Caki2 (cell line): ENCODE data around the gene SLC24A3. TPM values are rescaled to one million over a fixed set of nuclear protein-coding genes. Genes with fewer than 3 reads are reported as not detected.

Experiments
- DNase-seq: peaks from one replicate; pipeline ENCODE4 v3.0.0-alpha.2; 2015; ENCODE audit warnings: low read depth
- in situ Hi-C: cut with HindIII; loops from 2 replicates; pipeline ENCODE4 v1.10.0; 2016; ENCODE audit warnings: low sequenced_read_pairs, low pct_unique_long_range_greater_than_20kb, mixed read lengths
- total RNA-seq: library from RNA; depleted of rRNA; stranded (reverse); fragments of >200 nt; shearing (Covaris generic); gene quantifications from 2 replicates; pipeline ENCODE4 v1.2.3, GENCODE V29; 2014; ENCODE audit warnings: low replicate concordance

SLC24A3 gene
- total RNA-seq, 1 experiment from 2014 or later = not detected

DNA sequence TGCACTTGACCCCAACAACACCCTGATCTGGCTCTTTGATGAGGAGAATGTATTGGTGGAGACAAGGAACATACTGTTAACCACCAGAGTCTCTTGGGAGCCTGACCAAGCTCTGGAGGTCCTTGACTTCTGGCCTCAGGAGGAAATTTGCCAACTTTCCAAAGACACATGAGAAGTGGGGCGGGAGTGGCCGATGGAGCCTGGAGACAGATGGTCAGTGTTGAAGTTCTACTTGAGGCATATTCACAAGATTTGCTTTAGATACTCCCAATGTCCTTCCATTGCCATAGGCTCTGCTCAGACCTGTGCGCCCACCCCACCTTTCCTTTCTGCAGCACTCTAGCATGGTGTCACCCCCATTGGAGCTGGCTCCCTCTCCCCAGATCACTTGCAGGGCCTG is 241.0 kb downstream of the SLC24A3 start:
- DNase-seq = no peak
- in situ Hi-C loops = no loop called here

DNA sequence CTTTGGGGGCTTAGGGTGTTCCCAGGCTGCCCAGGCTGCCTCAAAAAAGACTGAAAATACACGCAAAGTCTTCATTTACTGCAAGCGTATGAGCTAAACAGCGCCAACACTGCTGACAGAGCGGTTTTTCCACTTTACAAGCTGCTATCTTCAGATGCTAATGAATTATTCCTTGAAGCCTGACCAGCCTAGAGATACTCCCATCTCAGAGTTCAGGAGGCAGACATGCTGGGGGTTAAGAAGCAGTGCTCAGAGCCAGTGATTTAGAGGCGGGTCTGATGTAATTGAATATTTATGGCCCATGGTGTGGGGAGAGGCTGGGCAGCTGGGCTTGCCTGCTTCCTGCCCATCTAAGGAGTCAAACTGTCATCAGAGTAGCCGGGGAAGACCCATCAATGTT is 241.4 kb downstream of the SLC24A3 start:
- DNase-seq = no peak
- in situ Hi-C loops = no loop called here

DNA sequence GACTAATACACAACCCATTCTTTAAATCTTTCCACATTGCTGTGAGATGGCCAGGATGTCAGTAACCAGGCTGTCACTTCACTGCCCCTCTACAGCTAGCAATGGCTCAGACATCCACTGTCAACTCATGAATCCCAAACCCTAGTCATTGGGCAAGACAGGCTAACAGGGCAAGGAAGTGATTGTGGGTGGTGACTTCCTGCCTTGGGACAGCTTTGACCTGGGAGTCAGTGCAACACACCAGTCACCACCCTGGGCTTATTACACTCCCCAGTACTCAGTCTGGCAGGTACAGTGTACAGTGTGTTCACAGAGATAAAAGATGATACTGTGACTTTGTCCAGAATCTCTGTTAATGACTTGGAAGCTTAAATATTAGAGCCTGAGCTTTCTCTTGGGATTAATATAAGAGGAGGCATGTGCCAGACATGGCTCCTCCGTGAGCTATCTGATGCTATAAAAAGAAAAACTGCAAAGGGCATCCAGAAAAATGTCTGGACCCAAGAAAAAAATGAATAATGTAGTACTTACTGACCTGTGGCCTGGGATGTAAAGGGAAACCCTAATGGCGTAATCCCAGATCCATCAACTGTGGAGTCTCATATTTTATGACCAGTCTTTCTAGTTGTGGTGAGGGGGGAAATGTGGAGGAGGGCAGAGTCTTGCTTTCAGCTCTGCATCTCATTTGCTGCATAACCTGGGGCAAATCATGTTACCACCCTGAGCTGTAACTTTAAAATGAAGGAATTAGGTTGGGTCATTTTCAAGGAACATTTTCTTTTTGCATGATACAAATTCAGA is 244.4 kb downstream of the SLC24A3 start:
- no peak for DNase-seq
- in situ Hi-C loops = no loop called here

- no peak for DNase-seq
- in situ Hi-C loops = no loop called here
These were observed 245.2 kb downstream of the SLC24A3 start for GRCh38 chr20:19457611-19458010.

GRCh38 chr20:19460386-19460785 is 247.9 kb downstream of the SLC24A3 start:
- in situ Hi-C loops = no loop called here
- no peak for DNase-seq

DNA sequence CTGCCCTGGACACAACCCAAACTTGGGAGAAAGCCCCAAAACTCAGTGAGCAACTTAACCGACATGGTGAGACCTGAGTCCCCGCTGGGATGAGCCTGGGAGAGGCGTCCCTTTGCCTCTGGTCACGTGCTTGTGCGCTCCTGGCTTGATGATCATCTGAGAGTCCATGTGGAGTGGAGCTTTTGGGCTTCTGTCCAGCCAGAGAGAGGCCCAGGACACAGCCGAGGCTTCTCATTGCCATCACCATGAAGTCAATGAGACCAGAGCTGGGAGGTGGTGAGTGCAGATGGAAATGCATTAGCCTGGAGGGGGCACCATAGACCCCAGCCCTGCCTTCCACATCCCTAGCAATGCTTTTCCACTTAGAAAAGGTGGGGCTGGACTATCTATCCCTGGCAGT is 250.0 kb downstream of the SLC24A3 start:
- in situ Hi-C loops = no loop called here
- no peak for DNase-seq

GRCh38 chr20:19463597-19463996 is 251.2 kb downstream of the SLC24A3 start:
- in situ Hi-C loops = no loop called here
- no peak for DNase-seq

DNA sequence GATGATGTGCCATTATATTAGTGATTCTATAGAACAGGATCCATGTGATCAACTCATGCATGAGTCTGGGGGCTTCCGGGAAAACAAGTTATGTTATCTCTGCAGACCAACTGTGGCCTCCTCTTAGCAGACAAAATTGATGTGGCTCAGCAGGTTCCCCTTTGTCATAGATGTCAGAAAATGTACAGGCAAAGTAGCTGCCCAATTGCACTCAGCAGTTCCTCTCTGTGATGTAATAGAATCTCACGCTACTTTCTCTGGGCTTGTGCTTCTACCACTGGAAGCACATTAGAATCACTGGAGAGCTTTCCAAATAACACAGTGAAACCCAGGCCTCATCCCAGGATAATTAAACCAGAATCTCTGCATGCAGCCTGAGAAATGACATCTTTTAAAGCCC is 253.1 kb downstream of the SLC24A3 start:
- DNase-seq = no peak
- in situ Hi-C loops = no loop called here

DNA sequence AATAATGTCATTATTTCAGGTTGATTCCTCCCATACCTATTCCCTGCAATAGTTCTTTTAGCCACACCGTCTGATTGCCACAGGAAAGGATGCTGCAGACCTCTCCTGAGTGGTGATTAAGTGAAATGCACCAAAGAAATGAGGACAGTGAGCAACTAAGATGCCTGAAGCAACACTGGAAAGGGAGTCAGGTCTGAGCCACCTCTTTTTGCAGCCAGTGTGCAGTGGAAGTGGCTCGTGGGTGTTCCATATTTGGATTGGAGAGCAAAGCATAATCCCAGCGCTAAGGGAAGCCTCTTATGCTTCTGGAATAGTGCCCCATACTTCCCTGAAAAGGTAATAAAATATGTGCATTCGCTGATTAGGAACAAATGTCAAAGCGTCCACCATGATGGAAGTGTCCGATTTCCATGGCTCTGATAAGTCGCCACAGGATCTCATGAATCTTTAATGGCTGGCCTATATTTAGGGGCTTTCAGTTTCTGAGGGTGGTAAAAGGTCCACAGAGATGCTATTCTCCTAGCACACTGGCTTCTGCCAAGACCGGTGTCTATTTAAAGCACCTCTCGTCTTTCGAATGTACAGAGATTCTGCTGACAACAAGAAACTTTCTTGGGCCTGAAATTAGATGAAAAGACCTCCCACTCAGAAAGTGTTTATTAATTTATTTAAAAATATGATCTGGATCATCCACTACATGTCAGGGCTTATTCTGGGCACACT is 253.9 kb downstream of the SLC24A3 start:
- no peak for DNase-seq
- in situ Hi-C loops = no loop called here

- in situ Hi-C loops = no loop called here
- no peak for DNase-seq
These were observed 260.9 kb downstream of the SLC24A3 start for GRCh38 chr20:19473216-19473921.

DNA sequence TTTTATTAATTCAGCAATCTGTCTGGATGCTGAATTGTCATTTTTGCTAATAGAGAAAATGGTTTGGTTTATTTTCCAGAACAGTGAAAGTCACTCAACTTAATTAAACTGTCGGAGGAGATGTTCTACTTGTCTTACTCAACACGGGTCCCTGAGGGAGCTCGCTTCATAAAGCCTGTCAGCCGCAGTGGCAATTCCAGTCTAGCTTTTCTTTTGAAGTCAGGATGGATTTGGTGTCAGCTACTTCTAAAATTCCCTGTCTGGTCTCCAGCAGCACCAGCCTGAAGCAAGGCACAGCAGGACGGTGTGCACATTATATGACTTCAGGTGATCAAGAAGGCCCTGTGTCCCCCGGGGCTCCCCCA is 261.5 kb downstream of the SLC24A3 start:
- in situ Hi-C loops = no loop called here
- DNase-seq = no peak

- in situ Hi-C loops = no loop called here
- DNase-seq = no peak
These were observed 266.0 kb downstream of the SLC24A3 start for GRCh38 chr20:19478320-19478895.

DNA sequence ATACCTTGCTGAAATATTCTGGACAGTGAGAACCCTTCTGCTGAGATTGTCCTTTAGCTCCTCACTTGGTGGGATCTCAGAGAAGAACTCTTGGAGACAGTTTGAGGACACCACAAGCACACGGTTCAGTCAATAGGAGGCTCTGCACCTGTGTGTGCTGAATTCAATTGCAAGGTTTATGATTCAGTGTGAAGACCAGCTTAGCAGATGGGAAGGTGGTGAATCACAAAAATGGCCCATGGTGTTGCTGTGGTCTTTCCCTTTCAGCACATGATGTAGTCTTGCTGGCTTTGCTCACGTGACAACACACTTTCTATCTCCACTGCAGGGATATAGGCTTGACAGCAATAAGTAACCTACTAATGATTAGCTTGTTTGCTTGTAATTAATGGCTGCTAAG is 270.3 kb downstream of the SLC24A3 start:
- no peak for DNase-seq
- in situ Hi-C loops = no loop called here

DNA sequence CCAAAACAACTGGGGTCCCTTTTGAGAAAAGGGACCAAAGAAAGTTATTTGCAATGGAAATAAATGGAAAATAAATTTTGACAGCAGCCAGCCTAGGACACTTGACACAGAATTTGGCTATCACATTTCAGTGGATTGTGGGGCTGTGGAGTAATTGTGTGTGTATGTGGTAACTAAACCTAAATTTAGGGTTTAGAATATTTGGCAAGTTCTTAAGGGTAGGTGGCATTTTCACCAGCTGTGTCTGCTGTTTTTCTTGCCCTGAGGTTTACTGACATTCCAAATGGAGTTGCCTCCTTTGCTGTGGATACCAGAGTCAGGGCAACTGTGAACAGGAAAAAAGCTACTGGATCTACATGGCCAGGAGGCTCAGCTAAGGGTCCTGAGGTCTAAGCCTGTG is 270.9 kb downstream of the SLC24A3 start:
- in situ Hi-C loops = no loop called here
- no peak for DNase-seq

DNA sequence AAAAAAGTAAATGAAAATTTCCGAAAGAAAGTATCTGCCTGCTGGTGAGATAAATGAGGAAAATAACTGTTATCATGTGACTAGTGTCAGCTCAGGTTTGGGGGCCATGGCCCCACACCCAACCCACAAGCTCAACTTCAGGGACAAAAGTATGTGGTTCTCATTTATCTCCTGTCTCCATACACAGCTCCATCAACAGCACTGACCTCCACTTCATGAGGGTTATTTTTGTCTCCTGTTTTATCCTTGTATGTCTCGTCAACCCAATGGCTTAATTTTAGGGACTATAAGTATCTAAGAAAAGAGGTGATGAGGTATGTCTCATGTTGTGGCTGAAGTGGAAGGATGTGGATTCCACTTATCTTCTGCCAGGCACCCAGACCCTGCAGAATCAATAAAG is 274.0 kb downstream of the SLC24A3 start:
- in situ Hi-C loops = no loop called here
- no peak for DNase-seq

DNA sequence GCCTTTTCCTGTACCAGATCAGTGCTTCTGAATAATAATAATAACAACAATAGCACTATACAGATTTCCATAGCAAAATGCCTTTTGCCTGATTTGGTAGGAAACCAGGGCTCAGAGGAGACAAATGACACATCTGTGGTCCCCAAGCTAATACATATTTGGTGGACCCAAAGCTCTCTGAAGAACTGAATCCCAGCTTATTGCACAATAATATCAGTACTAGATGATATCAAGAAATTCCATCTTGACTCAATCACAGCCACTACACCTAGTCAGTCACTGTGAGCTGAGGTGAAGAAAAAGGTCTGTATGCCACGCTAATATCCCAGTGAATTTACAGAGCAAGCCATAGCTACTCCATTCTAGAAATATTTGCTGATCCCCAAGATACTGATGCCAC is 275.0 kb downstream of the SLC24A3 start:
- DNase-seq = no peak
- in situ Hi-C loops = no loop called here

DNA sequence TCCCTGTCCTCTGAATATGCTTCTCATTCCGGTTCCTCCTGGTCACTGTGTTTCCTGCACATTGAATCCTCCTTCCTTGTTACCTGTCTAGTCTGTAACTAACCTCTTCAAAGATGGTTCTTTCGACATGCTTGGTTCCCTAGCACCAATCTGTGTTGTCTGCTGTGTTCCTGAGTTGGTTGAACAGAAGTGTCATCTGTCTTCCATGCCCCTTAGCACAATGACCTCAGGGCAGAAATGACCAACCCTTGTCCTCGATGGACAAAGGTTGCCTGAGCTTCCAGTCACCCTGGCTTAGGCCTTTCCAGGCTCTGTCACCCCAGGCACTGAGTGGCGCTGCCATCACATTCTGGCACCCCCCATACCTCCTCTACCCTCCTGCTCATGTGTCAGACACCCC is 278.8 kb downstream of the SLC24A3 start:
- in situ Hi-C loops = no loop called here
- DNase-seq = no peak

DNA sequence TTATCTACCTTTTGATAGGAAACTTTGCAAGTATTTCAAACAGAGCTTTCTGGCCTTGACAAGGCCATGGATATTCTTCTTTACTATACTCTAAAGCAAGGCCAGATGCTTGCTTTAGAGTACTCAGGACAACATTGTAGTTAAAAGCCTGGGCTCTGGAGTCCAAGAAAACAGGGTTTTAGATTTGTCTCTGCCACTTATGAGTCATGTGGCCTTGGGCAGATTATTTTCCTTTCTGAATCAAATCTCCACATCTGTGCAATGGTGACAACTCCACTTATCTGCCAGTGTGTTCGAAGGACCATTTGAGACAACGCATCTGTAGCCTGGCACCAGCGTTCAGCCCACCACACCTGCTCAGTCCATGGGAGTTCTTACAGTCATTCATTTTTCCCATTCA is 279.7 kb downstream of the SLC24A3 start:
- no peak for DNase-seq
- in situ Hi-C loops = no loop called here

GRCh38 chr20:19492687-19493336 is 280.4 kb downstream of the SLC24A3 start:
- DNase-seq = no peak
- in situ Hi-C loops = no loop called here
